Smooth muscle cell of the umbilical artery (primary cell): ENCODE data around the gene ALDH3B2. TPM values are rescaled to one million over a fixed set of nuclear protein-coding genes. Genes with fewer than 3 reads are reported as not detected.

Source experiments
- total RNA-seq: library from RNA; depleted of rRNA; stranded (reverse); fragments of >200 nt; gene quantifications from 2 replicates; pipeline ENCODE4 v1.2.3, GENCODE V29; 2014

Gene ALDH3B2, protein sequence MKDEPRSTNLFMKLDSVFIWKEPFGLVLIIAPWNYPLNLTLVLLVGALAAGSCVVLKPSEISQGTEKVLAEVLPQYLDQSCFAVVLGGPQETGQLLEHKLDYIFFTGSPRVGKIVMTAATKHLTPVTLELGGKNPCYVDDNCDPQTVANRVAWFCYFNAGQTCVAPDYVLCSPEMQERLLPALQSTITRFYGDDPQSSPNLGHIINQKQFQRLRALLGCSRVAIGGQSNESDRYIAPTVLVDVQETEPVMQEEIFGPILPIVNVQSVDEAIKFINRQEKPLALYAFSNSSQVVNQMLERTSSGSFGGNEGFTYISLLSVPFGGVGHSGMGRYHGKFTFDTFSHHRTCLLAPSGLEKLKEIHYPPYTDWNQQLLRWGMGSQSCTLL
- not detected in 2 replicates for total RNA-seq

GRCh38 chr11:67674442-67674871 is at the start of gene ALDH3B2:
TSS of gene ALDH3B2 (minus strand) at chr11:67674623. CDS start at chr11:67666935, 7,688 bp downstream.

GRCh38 chr11:67639438-67639859 is 35.0 kb downstream of the ALDH3B2 start, which contains the start of gene TBX10:
TSS of gene TBX10 (minus strand) at chr11:67639763. CDS start at chr11:67639472, 291 bp downstream.

GRCh38 chr11:67629386-67630227 is 44.8 kb downstream of the ALDH3B2 start, which contains the start of gene NUDT8:
TSS of gene NUDT8 (minus strand) at chr11:67629937. CDS start at chr11:67629911, 26 bp downstream.

Other genes with a start within 250 kb of the ALDH3B2 start
- 34.6 and 38.0 TPM in 2 replicates for gene RPS6KB2, start 246.1 kb downstream of the ALDH3B2 start, total RNA-seq
- gene PTPRCAP, start 236.9 kb downstream of the ALDH3B2 start, total RNA-seq, result 0.42 TPM in 1 of 2 replicates, not detected in the other
- 123 and 144 TPM in 2 replicates for gene CORO1B, start 231.1 kb downstream of the ALDH3B2 start, total RNA-seq
- gene GPR152, start 221.9 kb downstream of the ALDH3B2 start, total RNA-seq, result not detected in 2 replicates
- not detected in 2 replicates for gene CABP4, start 219.3 kb downstream of the ALDH3B2 start, total RNA-seq
- gene TMEM134, start 205.4 kb downstream of the ALDH3B2 start, total RNA-seq, result 38.1 and 38.6 TPM in 2 replicates
- 51.1 and 80.2 TPM in 2 replicates for gene AIP, start 191.6 kb downstream of the ALDH3B2 start, total RNA-seq
- gene PITPNM1, start 169.3 kb downstream of the ALDH3B2 start, total RNA-seq, result 17.8 and 31.0 TPM in 2 replicates
- 18.4 and 25.8 TPM in 2 replicates for gene CDK2AP2, start 166.5 kb downstream of the ALDH3B2 start, total RNA-seq
- gene CABP2, start 151.2 kb downstream of the ALDH3B2 start, total RNA-seq, result not detected in 2 replicates
- gene GSTP1, start 90.8 kb downstream of the ALDH3B2 start, total RNA-seq, result 647 and 1,272 TPM in 2 replicates
- gene NDUFV1, start 67.7 kb downstream of the ALDH3B2 start, total RNA-seq, result 127 and 147 TPM in 2 replicates
- gene NUDT8, start 44.7 kb downstream of the ALDH3B2 start, total RNA-seq, result 4.5 and 5.3 TPM in 2 replicates
- not detected in 2 replicates for gene TBX10, start 34.9 kb downstream of the ALDH3B2 start, total RNA-seq
- gene ACY3, start 23.9 kb downstream of the ALDH3B2 start, total RNA-seq, result not detected in 2 replicates